ENCODE results near the gene DCAF17.

Gene DCAF17

GRCh38 chr2:171509945-171510731 lies 76.1 kb downstream of the DCAF17 start:
- H3K79me2 ChIP-seq (ENCODE audit: insufficient read depth, low read length): no peaks in the 10 kb centered on the region
- no peak for DNase-seq
- H3K4me2 ChIP-seq (ENCODE audit: insufficient read depth, low read length): no peak overlapping the region; the same call in 1 of the 2 replicates
- no peaks in the 10 kb centered on the region for H3K36me3 ChIP-seq (ENCODE audit: insufficient read depth, low read length)
- no peaks in the 10 kb centered on the region for H3K9me3 ChIP-seq (ENCODE audit: insufficient read depth, low read length, severe bottlenecking)
- no peaks in the 10 kb centered on the region for H4K20me1 ChIP-seq (ENCODE audit: insufficient read depth, low read length)
- no peak overlapping the region for H3K9ac ChIP-seq (ENCODE audit: low read depth, low read length)
- no peak overlapping the region for H2AFZ ChIP-seq (ENCODE audit: low read depth, low read length)
- H3K27me3 ChIP-seq (ENCODE audit: insufficient read depth, low read length, poor library complexity): no peaks in the 10 kb centered on the region
- H3K4me3 ChIP-seq (ENCODE audit: low read depth in 1 of 2, low read length in 2 of 2): no peak overlapping the region
- no peak overlapping the region for H3K27ac ChIP-seq (ENCODE audit: low read length)
- TF ChIP-seq CTCF (IDR thresholded peaks at IDR 0.05; ENCODE audit: borderline replicate concordance, extremely low read depth, low read length, poor library complexity, severe bottlenecking) (no peak), EZH2 (IDR thresholded peaks at IDR 0.05; ENCODE audit: borderline replicate concordance, low read depth, low read length, severe bottlenecking) (no peak)
- ATAC-seq (ENCODE audit: insufficient read depth, low read depth): 0 out of 3 replicates have a peak, but pooled peaks have one; percentile 14
- H3K4me1 ChIP-seq (ENCODE audit: insufficient read depth, low read length): no peaks in the 10 kb centered on the region

GRCh38 chr2:171512014-171512413 lies 78.0 kb downstream of the DCAF17 start:
- Histone ChIP-seq H3K4me3 (ENCODE audit: low read depth in 1 of 2, low read length in 2 of 2) (no peak overlapping the region), H3K4me2 (ENCODE audit: insufficient read depth, low read length) (no peak overlapping the region), H4K20me1 (ENCODE audit: insufficient read depth, low read length) (no peaks in the 10 kb centered on the region), H3K4me1 (ENCODE audit: insufficient read depth, low read length) (no peaks in the 10 kb centered on the region), H2AFZ (ENCODE audit: low read depth, low read length) (no peak overlapping the region), H3K27ac (ENCODE audit: low read length) (no peak overlapping the region), H3K9me3 (ENCODE audit: insufficient read depth, low read length, severe bottlenecking) (no peaks in the 10 kb centered on the region), H3K79me2 (ENCODE audit: insufficient read depth, low read length) (no peaks in the 10 kb centered on the region), H3K9ac (ENCODE audit: low read depth, low read length) (no peak overlapping the region), H3K36me3 (ENCODE audit: insufficient read depth, low read length) (no peaks in the 10 kb centered on the region), H3K27me3 (ENCODE audit: insufficient read depth, low read length, poor library complexity) (no peaks in the 10 kb centered on the region)
- DNase-seq (no peak), ATAC-seq (ENCODE audit: insufficient read depth, low read depth) (no peak)
- TF ChIP-seq CTCF (IDR thresholded peaks at IDR 0.05; ENCODE audit: borderline replicate concordance, extremely low read depth, low read length, poor library complexity, severe bottlenecking) (no peak), EZH2 (IDR thresholded peaks at IDR 0.05; ENCODE audit: borderline replicate concordance, low read depth, low read length, severe bottlenecking) (no peak)

GRCh38 chr2:171512683-171513195 lies 78.7 kb downstream of the DCAF17 start:
- DNase-seq (no peak), ATAC-seq (ENCODE audit: insufficient read depth, low read depth) (no peak)
- Histone ChIP-seq H3K4me2 (ENCODE audit: insufficient read depth, low read length) (no peak overlapping the region), H3K4me1 (ENCODE audit: insufficient read depth, low read length) (no peaks in the 10 kb centered on the region), H3K27ac (ENCODE audit: low read length) (no peak overlapping the region), H3K4me3 (ENCODE audit: low read depth in 1 of 2, low read length in 2 of 2) (no peak overlapping the region), H3K9me3 (ENCODE audit: insufficient read depth, low read length, severe bottlenecking) (no peaks in the 10 kb centered on the region), H4K20me1 (ENCODE audit: insufficient read depth, low read length) (no peaks in the 10 kb centered on the region), H3K9ac (ENCODE audit: low read depth, low read length) (no peak overlapping the region), H3K79me2 (ENCODE audit: insufficient read depth, low read length) (no peaks in the 10 kb centered on the region), H2AFZ (ENCODE audit: low read depth, low read length) (no peak overlapping the region), H3K36me3 (ENCODE audit: insufficient read depth, low read length) (no peaks in the 10 kb centered on the region), H3K27me3 (ENCODE audit: insufficient read depth, low read length, poor library complexity) (no peaks in the 10 kb centered on the region)
- TF ChIP-seq EZH2 (IDR thresholded peaks at IDR 0.05; ENCODE audit: borderline replicate concordance, low read depth, low read length, severe bottlenecking) (no peak), CTCF (IDR thresholded peaks at IDR 0.05; ENCODE audit: borderline replicate concordance, extremely low read depth, low read length, poor library complexity, severe bottlenecking) (no peak)

Measured in DND-41 (cell line).